CD14-positive monocyte (primary cell): ENCODE measurements around the gene C5orf15. TPM values are rescaled to one million over a fixed set of nuclear protein-coding genes. Genes with fewer than 3 reads are reported as not detected.

Experiments used
- DNase-seq, 3 donors: peaks; one replicate each; pipeline ENCODE4 v3.0.0-alpha.2; 2011 to 2022
- H2AFZ ChIP-seq: 2 replicates; pipeline ENCODE4 v1.6.0; 2012; ENCODE audit warnings: mild to moderate bottlenecking, low read depth, low read length, inconsistent platforms; ENCODE audit not compliant: insufficient read depth, poor library complexity, severe bottlenecking
- H3K27ac ChIP-seq, 2 donors: 1 replicate in 1 of 2; 2 replicates in 1 of 2; pipeline ENCODE4 v1.5.1; 2012 to 2013; ENCODE audit warnings: low read length in 2 of 2, control low read depth in 1 of 2, inconsistent platforms in 1 of 2, low read depth in 1 of 2, mild to moderate bottlenecking in 1 of 2
- H3K27me3 ChIP-seq, 2 donors: one replicate each; pipeline versions ENCODE4 v1.6.0 to v1.6.1; 2011 to 2013; ENCODE audit warnings: low read length in 2 of 2; ENCODE audit not compliant: control insufficient read depth in 2 of 2, insufficient read depth in 2 of 2
- H3K36me3 ChIP-seq, 2 donors: replicated peaks in 1 of 2; 1 replicate in 1 of 2; 2 replicates in 1 of 2; pipeline versions ENCODE4 v1.5.1 to v1.6.1; 2012 to 2013; ENCODE audit warnings: low read length in 2 of 2, control low read depth in 1 of 2, inconsistent platforms in 1 of 2, mild to moderate bottlenecking in 1 of 2; ENCODE audit not compliant: insufficient read depth in 2 of 2, control insufficient read depth in 1 of 2
- H3K4me1 ChIP-seq, 2 donors: 1 replicate in 1 of 2; 2 replicates in 1 of 2; pipeline versions ENCODE4 v1.5.1 to v1.6.1; 2012 to 2013; ENCODE audit warnings: low read length in 2 of 2, control low read depth in 1 of 2, inconsistent platforms in 1 of 2, mild to moderate bottlenecking in 1 of 2, moderate library complexity in 1 of 2; ENCODE audit not compliant: insufficient read depth in 2 of 2, control insufficient read depth in 1 of 2
- H3K4me2 ChIP-seq: replicated peaks from 2 replicates; pipeline ENCODE3; 2012; ENCODE audit warnings: low read length, moderate library complexity, mild to moderate bottlenecking; ENCODE audit not compliant: poor library complexity, severe bottlenecking; ENCODE audit errors: extremely low read depth
- H3K4me3 ChIP-seq, 3 experiments: fragments of 200-600 bp in 1 of 3; sonication (generic) in 1 of 3; replicated peaks in 1 of 3; 1 replicate in 2 of 3; 2 replicates in 1 of 3; pipeline ENCODE4 v1.5.1; 2011 to 2013; ENCODE audit warnings: low read length in 3 of 3, mild to moderate bottlenecking in 3 of 3, control low read depth in 2 of 3, low read depth in 2 of 3, inconsistent platforms in 1 of 3, moderate library complexity in 1 of 3
- H3K79me2 ChIP-seq: 2 replicates; pipeline ENCODE4 v1.6.0; 2012; ENCODE audit warnings: mild to moderate bottlenecking, control low read depth, inconsistent platforms, low read length, moderate library complexity; ENCODE audit not compliant: insufficient read depth
- H3K9ac ChIP-seq: 2 replicates; pipeline ENCODE4 v1.6.0; 2017; ENCODE audit warnings: low read length, mild to moderate bottlenecking; ENCODE audit not compliant: insufficient read depth, poor library complexity, severe bottlenecking
- H3K9me3 ChIP-seq, 2 donors: replicated peaks in 1 of 2; 1 replicate in 1 of 2; 2 replicates in 1 of 2; pipeline versions ENCODE4 v1.5.1 to v1.6.1; 2012 to 2013; ENCODE audit warnings: low read length in 2 of 2, control low read depth in 1 of 2; ENCODE audit not compliant: control insufficient read depth in 1 of 2, insufficient read depth in 1 of 2
- H4K20me1 ChIP-seq: 2 replicates; pipeline ENCODE4 v1.6.0; 2012; ENCODE audit warnings: mild to moderate bottlenecking, low read length, control low read depth, moderate library complexity; ENCODE audit not compliant: insufficient read depth
- H3K27ac Mint-ChIP-seq, 7 donors: one replicate each; pipeline ENCODE4 v1.8.0; 2020; ENCODE audit warnings: mild to moderate bottlenecking in 7 of 7, mixed read lengths in 7 of 7, moderate library complexity in 6 of 7, inconsistent platforms in 2 of 7
- H3K27me3 Mint-ChIP-seq, 3 donors: one replicate each; pipeline ENCODE4 v1.8.0; 2021 to 2022; ENCODE audit warnings: low read depth in 3 of 3, mild to moderate bottlenecking in 3 of 3, mixed read lengths in 3 of 3, moderate library complexity in 3 of 3, inconsistent platforms in 1 of 3
- H3K36me3 Mint-ChIP-seq, 2 donors: one replicate each; pipeline ENCODE4 v1.8.0; 2020; ENCODE audit warnings: mixed read lengths in 2 of 2, inconsistent platforms in 1 of 2, mild to moderate bottlenecking in 1 of 2
- H3K4me1 Mint-ChIP-seq: one replicate; pipeline ENCODE4 v1.8.0; 2020; ENCODE audit warnings: mild to moderate bottlenecking, mixed read lengths
- H3K4me3 Mint-ChIP-seq, 2 donors: one replicate each; pipeline ENCODE4 v1.8.0; 2020; ENCODE audit warnings: mild to moderate bottlenecking in 2 of 2, mixed read lengths in 2 of 2, moderate library complexity in 1 of 2
- H3K9me3 Mint-ChIP-seq, 7 donors: one replicate each; pipeline ENCODE4 v1.8.0; 2020 to 2022; ENCODE audit warnings: mixed read lengths in 7 of 7, mild to moderate bottlenecking in 6 of 7, moderate library complexity in 6 of 7, inconsistent platforms in 2 of 7
- WGBS: methylation state at CpG from one replicate; pipeline ENCODE4 v1.1.5; 2013; ENCODE audit warnings: missing lambda C conversion rate; ENCODE audit not compliant: insufficient coverage; 5-methylcytosine and 5-hydroxymethylcytosine counted together
- intact Hi-C, 2 donors: fragments of 100-400 bp; cut with micrococcal nuclease; formaldehyde crosslinking; loops; one replicate each; pipeline versions ENCODE4 v1.15.0 to v1.15.1; 2023
- polyA plus RNA-seq, 3 donors: library from polyadenylated mRNA; depleted of rRNA in 1 of 3; unstranded in 2 of 3; stranded (reverse) in 1 of 3; fragments of 300-500 nt in 2 of 3; fragments of >200 nt in 1 of 3; fragmentation: Illumina TruSeq in 2 of 3; gene quantifications; 1 replicate in 2 of 3; 2 replicates in 1 of 3; pipeline ENCODE4 v1.2.3, GENCODE V29; 2012 to 2021
- TF ChIP-seq, protein P1 (sequence below): fragments of 200-600 bp; IDR thresholded peaks from one replicate; pipeline ENCODE4 v1.8.0; 2022; ENCODE audit warnings: antibody characterized with exemption, mild to moderate bottlenecking

The C5orf15 gene
- polyA plus RNA-seq, 3 donors: 38.0 to 59.2 (median 46.9) TPM

DNA sequence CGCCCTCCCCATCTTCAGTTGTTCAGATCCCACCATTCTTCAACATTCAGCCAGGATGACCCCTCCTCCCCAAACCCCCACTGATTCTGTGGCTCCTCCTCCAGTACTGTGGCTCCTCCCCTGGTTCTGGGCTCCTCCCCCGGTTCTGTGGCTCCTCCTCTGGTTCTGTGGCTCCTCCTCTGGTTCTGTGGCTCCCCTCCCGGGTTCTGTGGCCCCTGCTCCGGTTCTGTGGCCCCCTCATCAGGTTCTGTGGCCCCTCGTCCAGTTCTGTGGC, 32.8 kb downstream of the C5orf15 start:
- Histone ChIP-seq H3K4me1 (peaks cover 22 to 29% of the 10 kb centered on the region in 2 donors), H3K36me3 (no peaks in the 10 kb centered on the region), H4K20me1 (no peaks in the 10 kb centered on the region), H3K27me3 (no peaks in the 10 kb centered on the region), H3K27ac (no peak overlapping the region), H3K4me2 (no peak overlapping the region), H3K79me2 (no peaks in the 10 kb centered on the region), H2AFZ (peak overlapping the region; percentile 8), H3K9me3 (peaks cover 0 to 11% of the 10 kb centered on the region in 2 donors), H3K9ac (no peak overlapping the region), H3K4me3 (no peak overlapping the region)
- Mint-ChIP-seq H3K27me3 (peaks cover 2 to 6% (median 5%) of the 10 kb centered on the region in 3 donors), H3K4me1 (peaks cover 26% of the 10 kb centered on the region), H3K9me3 (peaks cover 6 to 15% (median 11%) of the 10 kb centered on the region in 7 donors), H3K27ac (no peak overlapping the region), H3K36me3 (peaks cover 0 to 1% of the 10 kb centered on the region in 2 donors), H3K4me3 (no peak overlapping the region)
- WGBS: 86% methylated on average over 5 of the region's 5 CpGs
- DNase-seq: no peak
- TF ChIP-seq, protein P1, sequence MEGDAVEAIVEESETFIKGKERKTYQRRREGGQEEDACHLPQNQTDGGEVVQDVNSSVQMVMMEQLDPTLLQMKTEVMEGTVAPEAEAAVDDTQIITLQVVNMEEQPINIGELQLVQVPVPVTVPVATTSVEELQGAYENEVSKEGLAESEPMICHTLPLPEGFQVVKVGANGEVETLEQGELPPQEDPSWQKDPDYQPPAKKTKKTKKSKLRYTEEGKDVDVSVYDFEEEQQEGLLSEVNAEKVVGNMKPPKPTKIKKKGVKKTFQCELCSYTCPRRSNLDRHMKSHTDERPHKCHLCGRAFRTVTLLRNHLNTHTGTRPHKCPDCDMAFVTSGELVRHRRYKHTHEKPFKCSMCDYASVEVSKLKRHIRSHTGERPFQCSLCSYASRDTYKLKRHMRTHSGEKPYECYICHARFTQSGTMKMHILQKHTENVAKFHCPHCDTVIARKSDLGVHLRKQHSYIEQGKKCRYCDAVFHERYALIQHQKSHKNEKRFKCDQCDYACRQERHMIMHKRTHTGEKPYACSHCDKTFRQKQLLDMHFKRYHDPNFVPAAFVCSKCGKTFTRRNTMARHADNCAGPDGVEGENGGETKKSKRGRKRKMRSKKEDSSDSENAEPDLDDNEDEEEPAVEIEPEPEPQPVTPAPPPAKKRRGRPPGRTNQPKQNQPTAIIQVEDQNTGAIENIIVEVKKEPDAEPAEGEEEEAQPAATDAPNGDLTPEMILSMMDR: no peak
- intact Hi-C loops: loop anchor here in 1 of 2 donors (10.0 kb wide), 1 partner anchor 381 kb away; no protein-coding TSS in a partner anchor

DNA sequence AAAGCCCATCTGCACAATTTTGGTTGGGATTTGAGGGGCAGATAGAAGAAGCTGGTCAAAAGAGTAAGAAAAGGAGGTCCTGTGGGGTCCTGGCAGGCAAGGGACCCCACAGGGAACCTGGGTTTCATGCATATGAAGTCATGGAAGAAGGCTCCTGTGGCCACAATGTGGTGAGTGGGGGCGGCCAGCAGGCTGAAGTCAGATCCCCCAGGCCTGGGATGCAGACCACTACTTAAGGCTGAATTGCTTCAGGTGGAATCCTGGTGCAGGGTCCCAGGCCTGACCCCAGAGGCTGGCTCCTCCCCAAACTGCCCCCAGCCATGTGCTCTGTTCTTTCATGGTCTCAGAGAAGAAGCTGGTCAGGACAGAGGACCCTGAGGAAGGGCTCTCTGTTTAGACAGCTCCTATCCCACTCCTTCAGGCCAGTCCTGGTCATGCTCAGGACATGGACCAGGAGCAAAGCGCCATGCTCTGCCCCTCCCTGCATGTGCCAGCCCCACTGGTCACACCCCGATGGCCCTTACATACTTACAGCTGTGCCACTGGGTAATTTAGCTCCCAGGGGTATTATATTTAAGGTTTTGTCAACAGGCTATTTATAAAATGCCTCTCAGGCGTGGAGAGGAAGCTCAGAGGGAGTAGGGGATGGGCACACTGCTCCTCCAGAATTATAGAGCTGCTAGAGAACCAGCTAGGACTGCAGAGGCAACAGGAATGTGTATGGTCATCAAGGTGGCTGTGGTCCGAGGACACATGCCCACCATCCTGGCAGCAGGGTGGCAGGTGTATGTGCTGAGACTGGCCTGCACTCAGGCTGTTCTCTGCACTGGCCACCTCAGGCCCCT, 33.4 kb downstream of the C5orf15 start:
- H3K79me2 ChIP-seq: no peaks in the 10 kb centered on the region
- peaks cover 0 to 11% of the 10 kb centered on the region in 2 donors for H3K9me3 ChIP-seq
- H3K9me3 Mint-ChIP-seq: peaks cover 6 to 15% (median 11%) of the 10 kb centered on the region in 7 donors
- no peak overlapping the region for H3K4me3 ChIP-seq
- peaks cover 28 to 34% of the 10 kb centered on the region in 2 donors for H3K4me1 ChIP-seq
- H3K27me3 Mint-ChIP-seq: peaks cover 2 to 6% (median 5%) of the 10 kb centered on the region in 3 donors
- WGBS: 70% methylated on average over 3 of the region's 5 CpGs
- H3K36me3 ChIP-seq: no peaks in the 10 kb centered on the region
- H4K20me1 ChIP-seq: no peaks in the 10 kb centered on the region
- TF ChIP-seq, protein P1: no peak
- H3K9ac ChIP-seq: no peak overlapping the region
- intact Hi-C loops: loop anchor here in 1 of 2 donors (10.0 kb wide), 1 partner anchor 380 kb away; no protein-coding TSS in a partner anchor
- H2AFZ ChIP-seq: no peak overlapping the region
- H3K36me3 Mint-ChIP-seq: peaks cover 0 to 1% of the 10 kb centered on the region in 2 donors
- DNase-seq: no peak
- no peak overlapping the region for H3K27ac ChIP-seq
- peaks cover 32% of the 10 kb centered on the region for H3K4me1 Mint-ChIP-seq
- peak overlapping the region in 1 of 2 donors; percentile 16 for H3K4me3 Mint-ChIP-seq
- H3K27me3 ChIP-seq: no peaks in the 10 kb centered on the region
- H3K4me2 ChIP-seq: no peak overlapping the region
- H3K27ac Mint-ChIP-seq: peak overlapping the region in 1 of 7 donors; percentile 55
